ENCODE results near the gene SPATA21. TPM values are rescaled to one million over a fixed set of nuclear protein-coding genes. Genes with fewer than 3 reads are reported as not detected.

SPATA21 gene
- total and polyA plus RNA-seq, 2 experiments from 2014 or later = 2.6 TPM; not detected in 1

- Mint-ChIP-seq H3K36me3 (ENCODE audit: low read depth) (no peaks in the 10 kb centered on the region), H3K4me1 (peaks cover 4% of the 10 kb centered on the region), H3K9me3 (no peaks in the 10 kb centered on the region), H3K27ac (no peak overlapping the region), H3K27me3 (ENCODE audit: insufficient read depth, low read depth, poor library complexity) (peaks cover 9% of the 10 kb centered on the region), H3K4me3 (no peak overlapping the region)
- H4K20me1 ChIP-seq (replicated peaks; ENCODE audit: insufficient read depth) = no peaks in the 10 kb centered on the region
- H3K4me1 ChIP-seq (ENCODE audit: insufficient read depth) = no peaks in the 10 kb centered on the region
- H3K79me2 ChIP-seq (replicated peaks; ENCODE audit: insufficient read depth) = no peaks in the 10 kb centered on the region
- H2AFZ ChIP-seq = no peak overlapping the region; the same call in 1 of the 2 replicates
- peak; percentile 90 for ATAC-seq
- no peaks in the 10 kb centered on the region for H3F3A ChIP-seq (replicated peaks; ENCODE audit: low read depth)
- TF ChIP-seq ZNF114 (CRISPR knock-in tag; IDR thresholded peaks at IDR 0.05) = no peak
- TF ChIP-seq CREB1 (CRISPR knock-in tag; IDR thresholded peaks at IDR 0.05; ENCODE audit: low read depth) = no peak
- TF ChIP-seq NANOG (IDR thresholded peaks at IDR 0.05; ENCODE audit: borderline replicate concordance) = no peak
- TF ChIP-seq EZH2phosphoT487 (IDR thresholded peaks at IDR 0.05; ENCODE audit: unreplicated experiment) = no peak
- no peak for TF ChIP-seq STAT1 (IDR thresholded peaks at IDR 0.05; ENCODE audit: unreplicated experiment)
- H3K36me3 ChIP-seq (ENCODE audit: insufficient read depth) = no peaks in the 10 kb centered on the region
- H3K9me2 ChIP-seq (ENCODE audit: insufficient read depth) = no peaks in the 10 kb centered on the region
- no peak overlapping the region for H3K27ac ChIP-seq (ENCODE audit: low read depth)
- DNase-seq (ENCODE audit: low spot score) = peak; percentile 64
- no peak overlapping the region for H3K4me2 ChIP-seq
- no peaks in the 10 kb centered on the region for H3K27me3 ChIP-seq (ENCODE audit: insufficient read depth)
- no peak overlapping the region for H3K4me3 ChIP-seq
Observed at GRCh38 chr1:16430606-16431005, 6.6 kb downstream of the SPATA21 start.

- H3K27me3 ChIP-seq (ENCODE audit: insufficient read depth) = no peaks in the 10 kb centered on the region
- ATAC-seq = no peak
- no peaks in the 10 kb centered on the region; the same call in 1 of the 2 replicates for H3K4me1 ChIP-seq (ENCODE audit: insufficient read depth)
- H3K9me2 ChIP-seq (ENCODE audit: insufficient read depth) = no peaks in the 10 kb centered on the region
- H2AFZ ChIP-seq = no peak overlapping the region
- Mint-ChIP-seq H3K9me3 (no peaks in the 10 kb centered on the region), H3K27ac (no peak overlapping the region), H3K36me3 (ENCODE audit: low read depth) (no peaks in the 10 kb centered on the region), H3K4me3 (no peak overlapping the region), H3K4me1 (peaks cover 6% of the 10 kb centered on the region), H3K27me3 (ENCODE audit: insufficient read depth, low read depth, poor library complexity) (peaks cover 8% of the 10 kb centered on the region)
- no peak for DNase-seq (ENCODE audit: low spot score)
- H3F3A ChIP-seq (replicated peaks; ENCODE audit: low read depth) = no peaks in the 10 kb centered on the region
- no peak overlapping the region for H3K4me2 ChIP-seq
- no peak overlapping the region for H3K4me3 ChIP-seq
- no peaks in the 10 kb centered on the region for H3K79me2 ChIP-seq (replicated peaks; ENCODE audit: insufficient read depth)
- H4K20me1 ChIP-seq (replicated peaks; ENCODE audit: insufficient read depth) = no peaks in the 10 kb centered on the region
- no peaks in the 10 kb centered on the region for H3K36me3 ChIP-seq (ENCODE audit: insufficient read depth)
- no peak overlapping the region for H3K27ac ChIP-seq (ENCODE audit: low read depth)
- TF ChIP-seq ZNF331 (CRISPR knock-in tag; IDR thresholded peaks at IDR 0.05; ENCODE audit: low read depth) (no peak), REST (IDR thresholded peaks at IDR 0.05; ENCODE audit: unreplicated experiment) (no peak), EZH2 (IDR thresholded peaks at IDR 0.05; ENCODE audit: low read depth, unreplicated experiment) (no peak), ZNF462 (CRISPR knock-in tag; IDR thresholded peaks at IDR 0.05) (no peak), STAT1 (IDR thresholded peaks at IDR 0.05; ENCODE audit: unreplicated experiment) (no peak), ZNF114 (CRISPR knock-in tag; IDR thresholded peaks at IDR 0.05) (no peak), ETS1 (IDR thresholded peaks at IDR 0.05) (no peak)
Observed at GRCh38 chr1:16425125-16426025, 11.8 kb downstream of the SPATA21 start.
